ACHN (cell line): ENCODE data around the gene WDR41.
A peak's percentile ranks its signal among the peaks of the same experiment; 100 is the strongest.

ENCODE experiments used
- DNase-seq: peaks from one replicate; pipeline ENCODE4 v3.0.0-alpha.2; 2015
- in situ Hi-C: cut with HindIII; loops from 2 replicates; pipeline ENCODE4 v1.10.0; 2017; ENCODE audit warnings: low sequenced_read_pairs, low pct_ligation_motif_present, low pct_unique_long_range_greater_than_20kb

Gene WDR41

DNA sequence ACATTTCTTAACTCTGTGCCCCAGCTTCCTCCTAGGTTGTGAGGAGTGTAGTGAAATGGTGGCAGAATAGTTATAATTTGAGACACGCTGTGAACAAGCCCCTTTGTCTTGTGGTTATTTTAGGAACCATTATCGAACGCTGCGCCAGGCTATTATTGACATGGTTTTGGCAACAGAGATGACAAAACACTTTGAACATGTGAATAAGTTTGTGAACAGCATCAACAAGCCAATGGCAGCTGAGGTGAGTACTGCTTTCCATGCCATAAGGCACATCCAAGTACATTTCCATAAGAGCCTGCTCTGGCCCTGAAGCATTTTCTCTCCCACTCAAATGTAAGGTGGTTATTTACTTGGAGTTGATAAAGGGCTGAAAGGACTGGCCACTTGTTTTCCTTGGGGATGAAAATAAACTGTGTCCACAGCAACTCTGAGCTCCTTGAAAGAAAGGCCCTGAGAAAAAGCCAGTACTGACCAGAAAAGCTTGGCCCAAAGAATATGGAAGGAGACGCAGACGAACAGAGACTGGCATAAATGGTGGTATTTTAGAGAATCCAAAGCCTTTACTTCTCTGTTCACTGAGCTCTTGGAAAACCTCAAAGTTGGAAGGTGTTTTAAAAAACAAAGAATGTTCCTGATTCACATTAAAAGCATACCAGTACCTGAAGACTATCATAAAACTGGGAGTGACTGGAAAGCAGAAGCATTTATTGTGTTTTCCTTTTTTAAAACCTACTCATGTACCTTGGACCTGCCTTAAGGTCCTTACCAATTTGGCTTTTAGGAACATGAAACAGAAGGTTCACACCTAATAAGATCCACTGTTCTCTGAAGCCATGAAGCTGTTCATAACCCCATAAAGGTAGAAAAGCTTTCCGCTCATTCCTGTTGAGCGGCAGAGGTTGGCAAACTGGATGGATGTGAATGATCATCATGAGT, 72.2 kb downstream of the WDR41 start:
- DNase-seq: no peak
- in situ Hi-C loops: no loop called here

- DNase-seq: no peak
Observed at GRCh38 chr5:77418601-77419581, 73.2 kb downstream of the WDR41 start.

GRCh38 chr5:77418162-77418561, 74.0 kb downstream of the WDR41 start:
- DNase-seq: no peak
- in situ Hi-C loops: no loop called here

More at GRCh38 chr5:77418601-77419581, 73.2 kb downstream of the WDR41 start:
- in situ Hi-C loops: no loop called here

- in situ Hi-C loops: no loop called here
- DNase-seq: no peak
Observed at GRCh38 chr5:77413049-77413448, 79.1 kb downstream of the WDR41 start.

GRCh38 chr5:77409870-77410621, 82.1 kb downstream of the WDR41 start:
- no peak for DNase-seq
- in situ Hi-C loops: no loop called here

DNA sequence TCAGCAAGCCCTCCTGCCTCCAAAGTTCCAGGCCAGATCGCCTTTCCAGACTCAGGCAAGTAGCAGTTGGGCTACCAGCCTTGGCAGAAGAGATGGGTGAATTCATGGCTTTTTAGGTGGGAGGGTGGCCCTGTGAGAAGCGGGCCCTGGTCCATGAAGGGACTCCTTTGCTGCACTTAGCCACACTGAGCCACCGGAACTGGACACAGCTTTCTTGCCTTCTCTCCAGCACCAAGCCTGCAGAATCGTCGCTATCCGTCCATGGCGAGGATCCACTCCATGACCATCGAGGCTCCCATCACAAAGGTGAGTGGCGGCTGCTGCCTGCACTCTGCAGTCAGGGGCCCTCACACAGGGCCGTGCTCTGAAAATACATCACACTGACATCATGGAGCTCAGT, 85.0 kb downstream of the WDR41 start:
- no peak for DNase-seq
- in situ Hi-C loops: no loop called here

- in situ Hi-C loops: no loop called here
- DNase-seq: no peak
Observed at GRCh38 chr5:77402796-77403195, 89.3 kb downstream of the WDR41 start.

DNA sequence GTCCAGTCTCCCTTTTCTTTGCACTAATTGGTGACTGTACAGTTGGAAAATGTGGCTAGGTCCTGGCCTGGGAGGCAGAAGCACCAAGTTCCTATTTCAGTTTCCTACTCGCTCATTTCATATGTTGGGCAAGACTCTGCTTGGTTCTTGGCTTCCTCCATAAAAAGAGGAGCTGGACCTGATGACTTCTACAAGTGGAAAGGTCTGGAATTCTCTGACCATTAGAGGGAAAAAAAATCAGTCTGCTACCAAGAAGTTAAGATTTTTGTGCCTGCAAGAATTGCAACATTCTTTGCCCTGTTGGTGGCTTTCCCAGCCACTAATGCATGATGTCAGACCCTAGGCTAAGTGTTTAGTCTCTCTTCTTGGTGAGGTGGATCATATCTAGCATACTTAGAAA, 91.5 kb downstream of the WDR41 start:
- in situ Hi-C loops: no loop called here

DNA sequence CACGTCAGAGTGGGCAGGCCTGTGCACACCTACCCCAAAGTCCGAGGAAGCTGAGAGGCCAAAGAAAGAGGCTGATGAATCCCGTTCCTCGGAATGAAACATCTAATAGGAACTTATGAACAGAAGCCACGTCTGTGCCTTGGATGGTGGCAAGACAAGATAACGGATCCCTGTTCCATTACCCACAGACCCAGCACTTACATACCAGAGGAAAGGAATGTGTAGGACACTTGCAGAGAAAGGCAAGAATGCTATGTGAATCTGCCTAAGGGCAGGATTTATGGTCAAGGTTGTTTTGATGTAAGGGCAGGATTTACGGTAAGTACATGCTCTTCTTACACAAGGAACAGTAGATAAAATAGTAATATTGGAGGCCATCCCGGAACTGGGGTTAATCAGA, 93.2 kb downstream of the WDR41 start:
- DNase-seq: no peak
- in situ Hi-C loops: no loop called here

More for the DNA sequence above, 91.5 kb downstream of the WDR41 start:
- DNase-seq: no peak

- in situ Hi-C loops: no loop called here
- DNase-seq: no peak
Observed at GRCh38 chr5:77398458-77398857, 93.7 kb downstream of the WDR41 start.

GRCh38 chr5:77397686-77398292, 94.3 kb downstream of the WDR41 start:
- in situ Hi-C loops: no loop called here
- no peak for DNase-seq

DNA sequence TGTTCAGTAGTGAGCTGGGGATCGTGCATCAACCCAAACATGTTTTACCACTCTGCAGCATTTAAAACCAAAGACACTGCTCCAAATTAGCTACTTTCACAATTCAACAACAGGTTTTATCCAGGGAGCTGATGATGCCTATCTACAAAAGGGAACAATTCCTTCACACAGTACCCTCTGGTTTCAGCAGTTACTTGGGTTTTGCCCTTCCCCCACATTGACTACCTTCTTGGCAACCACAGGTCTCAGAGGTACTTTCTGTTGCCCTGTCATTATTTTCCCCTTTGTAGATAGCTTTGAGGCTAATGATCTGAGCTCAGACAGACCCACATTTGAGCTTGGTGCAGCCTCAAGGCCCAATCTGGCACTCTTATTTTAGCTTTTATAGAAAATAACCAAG, 96.1 kb downstream of the WDR41 start:
- in situ Hi-C loops: no loop called here
- no peak for DNase-seq

- in situ Hi-C loops: no loop called here
- DNase-seq: peak; percentile 5
Observed at GRCh38 chr5:77394064-77394715, 97.9 kb downstream of the WDR41 start.

- no peak for DNase-seq
- in situ Hi-C loops: no loop called here
Observed at GRCh38 chr5:77391240-77391765, 100.8 kb downstream of the WDR41 start.

GRCh38 chr5:77390795-77391194, 101.3 kb downstream of the WDR41 start:
- in situ Hi-C loops: no loop called here
- peak; percentile 37 for DNase-seq

- in situ Hi-C loops: no loop called here
- DNase-seq: no peak
Observed at GRCh38 chr5:77390221-77390620, 101.9 kb downstream of the WDR41 start.

DNA sequence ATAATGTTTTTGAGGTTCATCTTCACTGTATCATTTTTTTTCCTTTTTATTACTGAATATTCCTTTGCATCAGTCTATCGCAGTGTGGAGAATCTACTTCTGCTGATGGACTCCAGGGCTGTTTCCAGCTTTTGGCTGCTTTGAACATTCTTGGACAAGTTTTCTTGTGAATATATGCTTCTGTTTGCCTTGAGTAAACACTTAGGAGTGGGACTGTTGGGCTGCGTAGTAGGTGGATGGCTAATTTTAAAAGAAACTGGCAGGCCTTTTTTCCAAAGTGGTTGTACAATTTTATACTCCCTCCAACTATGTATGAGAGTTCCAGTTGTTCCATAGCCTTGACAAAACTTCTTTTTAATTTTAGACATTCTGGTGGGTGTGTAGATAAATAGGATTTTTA, 102.4 kb downstream of the WDR41 start:
- in situ Hi-C loops: no loop called here
- DNase-seq: no peak
